Measurements from ENCODE around the gene MB.
"Not testable (repeated sequence)": the region's sequence is repeated elsewhere in the genome, so short reads cannot be mapped to it uniquely, and the experiment has no call there.

Gene MB

DNA sequence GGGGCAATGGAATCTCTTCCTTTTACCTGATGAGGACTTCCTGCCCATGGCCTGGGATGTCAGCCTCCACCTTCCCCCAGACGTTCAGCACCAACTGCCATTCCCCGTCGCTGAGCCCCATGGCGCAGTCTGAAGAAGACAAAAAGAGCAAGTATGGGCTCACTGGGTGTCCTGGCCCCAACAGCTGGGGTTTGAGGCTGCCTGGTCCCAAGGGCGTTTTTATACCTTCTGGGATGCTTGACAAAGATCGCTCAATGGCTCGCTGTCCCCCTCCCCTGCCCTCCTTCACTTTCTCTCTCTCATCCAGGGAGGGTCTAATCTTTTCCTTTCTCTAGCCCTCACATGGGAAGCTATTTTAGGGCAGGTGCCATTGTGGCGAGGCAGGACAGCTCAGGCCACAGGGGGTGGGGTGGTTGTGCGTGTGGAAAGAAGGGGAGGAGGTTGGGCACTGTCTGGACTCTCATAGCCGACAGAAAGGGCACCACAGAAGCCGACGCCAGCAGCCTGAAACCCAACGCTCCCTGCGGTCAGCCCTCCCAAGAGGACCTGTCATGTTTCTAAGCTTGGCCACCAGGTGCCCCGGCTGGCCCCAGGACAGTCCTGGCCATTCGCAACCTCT lies at the start of gene MB:
MB (minus strand) TSS at position 193 of the 619 bp plus-strand sequence; CDS start at position 121, 72 bp downstream.
- DNase-seq (ENCODE audit: low read depth, low spot score), result no peak

DNA sequence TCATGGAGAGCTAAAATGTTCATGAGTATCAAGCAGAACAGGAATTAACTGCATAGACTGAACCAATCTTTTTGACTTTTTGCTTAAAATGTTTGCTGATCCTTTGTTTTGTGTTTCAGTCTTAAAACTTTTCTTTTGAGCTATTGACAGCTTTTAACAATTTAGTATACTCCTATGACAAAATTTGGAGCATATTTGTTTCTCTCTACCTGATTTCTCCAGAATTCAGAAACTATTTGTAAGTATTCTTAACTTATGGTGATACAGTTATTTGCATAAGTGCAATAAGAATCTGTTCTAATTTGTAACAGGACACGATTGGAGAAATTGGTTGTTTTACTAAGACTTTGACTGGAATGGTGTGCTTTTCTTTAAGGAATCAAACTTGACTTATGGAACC lies 49.6 kb upstream of the MB start:
- DNase-seq (ENCODE audit: low read depth, low spot score), result not testable (repeated sequence)

DNA sequence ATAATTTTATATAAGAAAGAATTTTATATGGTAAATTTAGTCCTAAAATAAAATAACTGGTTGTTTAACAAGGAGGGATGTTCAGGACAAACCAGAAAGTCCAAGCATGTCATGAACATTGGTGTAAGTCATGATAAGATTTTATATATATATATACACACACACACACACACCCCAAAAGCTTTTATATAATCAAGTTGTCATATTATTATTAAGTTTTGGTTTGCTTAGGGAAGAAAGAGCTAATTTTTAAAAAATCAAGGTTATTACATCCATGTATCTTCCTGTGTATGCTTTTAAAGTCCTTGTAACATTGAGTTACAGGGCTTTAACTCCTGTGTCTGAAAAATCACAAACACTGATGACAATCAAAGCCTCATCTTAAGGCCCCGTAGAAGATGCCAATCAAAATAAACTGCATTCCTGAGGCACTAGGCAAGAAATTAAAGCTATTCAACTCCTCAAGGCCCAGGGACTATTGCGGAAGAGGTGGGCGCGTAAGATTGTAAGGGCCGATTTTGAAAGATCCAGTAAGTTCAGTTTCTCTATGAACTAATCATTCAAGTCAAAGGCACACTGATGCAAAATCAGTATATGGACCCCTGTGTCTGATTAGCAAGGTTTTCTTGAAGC lies 47.9 kb upstream of the MB start:
- no peak for DNase-seq (ENCODE audit: low read depth, low spot score)

- DNase-seq (ENCODE audit: low read depth, low spot score), result no peak
Measured at GRCh38 chr22:35663371-35663770, 46.2 kb upstream of the MB start.

DNA sequence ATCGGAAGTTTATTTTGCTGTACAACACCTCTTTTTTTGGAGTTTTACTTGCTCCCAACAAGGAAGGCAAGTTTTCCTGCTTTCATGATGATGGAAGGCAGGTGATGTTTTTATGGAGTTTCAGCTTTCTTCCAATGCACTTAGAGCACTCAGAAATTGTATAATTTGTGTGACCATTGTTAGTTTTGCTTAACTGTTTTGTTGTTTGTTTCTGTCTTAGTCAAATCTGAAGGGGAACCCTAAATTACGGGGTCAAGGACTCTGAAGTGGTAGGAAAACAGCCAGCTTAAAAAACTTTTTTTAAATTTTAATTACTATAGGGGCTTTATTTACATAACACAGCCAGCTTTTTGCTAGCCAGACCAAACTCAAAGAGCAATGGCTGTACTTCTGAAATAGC lies 45.8 kb upstream of the MB start:
- no peak for DNase-seq (ENCODE audit: low read depth, low spot score)

DNA sequence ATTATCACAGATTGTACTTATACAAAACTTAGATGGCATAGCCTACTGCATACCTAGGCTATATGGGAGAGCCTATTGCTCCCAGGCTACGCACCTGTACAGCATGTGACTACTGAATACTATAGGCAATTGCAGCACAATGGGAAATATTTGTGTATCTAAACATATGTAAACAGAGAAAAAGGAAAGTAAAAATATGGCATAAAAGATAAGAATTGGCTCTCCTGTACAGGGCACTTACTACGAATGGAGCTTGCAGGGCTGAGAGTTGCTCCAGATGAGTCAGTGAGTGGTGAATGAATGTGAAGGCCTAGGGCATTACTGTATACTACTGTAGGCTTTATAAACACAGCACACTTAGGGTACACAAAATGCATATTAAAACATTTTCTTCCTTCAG lies 44.3 kb upstream of the MB start:
- no peak for DNase-seq (ENCODE audit: low read depth, low spot score)

DNA sequence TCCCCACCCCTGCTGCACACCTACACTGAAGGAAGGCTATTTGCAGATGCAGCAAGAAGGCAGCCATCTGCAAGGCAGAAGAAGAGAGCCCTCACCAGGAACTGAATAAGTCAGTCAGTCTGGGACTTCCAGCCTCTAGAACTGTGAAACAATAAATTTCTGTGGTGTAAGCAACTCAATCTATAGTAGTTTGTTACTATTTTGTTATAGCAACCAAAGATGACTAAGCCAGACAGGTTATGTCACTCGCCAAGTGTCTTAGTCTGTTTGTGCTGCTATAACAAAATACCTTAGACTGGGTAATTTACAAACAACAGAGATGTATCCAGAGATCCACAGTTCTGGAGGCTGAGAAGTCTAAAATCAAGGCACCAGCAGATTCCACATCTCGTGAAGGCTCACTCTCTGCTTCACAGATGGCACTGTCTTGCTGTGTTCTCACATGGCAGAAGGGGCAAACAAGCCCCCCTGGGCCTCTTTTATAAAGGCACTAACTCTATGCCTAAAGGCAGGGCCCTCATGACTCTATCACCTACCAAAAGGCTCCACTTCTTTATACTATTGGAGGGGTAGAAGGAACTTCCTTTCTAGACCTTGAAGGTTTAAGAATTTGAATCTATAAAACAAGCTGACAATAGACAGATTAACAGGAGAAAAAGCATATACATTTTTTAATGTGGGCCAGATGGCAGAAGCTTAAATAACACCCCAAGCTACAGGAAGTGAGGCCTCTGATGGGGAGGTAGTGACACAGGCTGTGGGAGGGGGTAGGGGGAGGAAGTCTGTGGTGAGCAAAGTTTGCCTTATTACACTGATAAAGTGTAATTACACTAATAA lies 43.4 kb upstream of the MB start:
- no peak for DNase-seq (ENCODE audit: low read depth, low spot score)

GRCh38 chr22:35657571-35658312 lies 40.6 kb upstream of the MB start:
- DNase-seq (ENCODE audit: low read depth, low spot score), result no peak

DNA sequence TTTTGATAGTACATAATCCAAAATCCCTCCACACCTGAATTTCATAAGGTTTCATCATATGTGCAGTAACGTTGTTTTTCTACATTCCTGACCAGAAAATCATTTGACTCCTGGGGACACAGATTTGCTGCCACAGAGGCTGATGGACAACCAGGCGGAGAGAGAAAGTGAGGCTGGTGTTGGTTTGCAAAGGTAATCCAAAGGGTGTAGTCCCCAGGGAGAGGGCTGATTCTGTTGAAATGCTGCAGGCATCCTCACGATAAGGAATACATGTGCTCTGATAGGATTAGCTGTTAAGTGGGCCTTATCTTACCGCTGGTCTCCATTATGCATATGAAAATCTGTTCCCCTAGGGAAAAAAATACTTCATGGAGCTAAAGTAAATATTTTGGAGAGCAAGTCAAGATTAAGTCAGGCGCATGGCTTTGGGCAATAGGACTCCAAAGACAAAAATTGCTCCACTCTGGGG lies 39.2 kb upstream of the MB start:
- DNase-seq (ENCODE audit: low read depth, low spot score), result no peak

- DNase-seq (ENCODE audit: low read depth, low spot score), result no peak
Measured at GRCh38 chr22:35653824-35654223, 36.7 kb upstream of the MB start.

DNA sequence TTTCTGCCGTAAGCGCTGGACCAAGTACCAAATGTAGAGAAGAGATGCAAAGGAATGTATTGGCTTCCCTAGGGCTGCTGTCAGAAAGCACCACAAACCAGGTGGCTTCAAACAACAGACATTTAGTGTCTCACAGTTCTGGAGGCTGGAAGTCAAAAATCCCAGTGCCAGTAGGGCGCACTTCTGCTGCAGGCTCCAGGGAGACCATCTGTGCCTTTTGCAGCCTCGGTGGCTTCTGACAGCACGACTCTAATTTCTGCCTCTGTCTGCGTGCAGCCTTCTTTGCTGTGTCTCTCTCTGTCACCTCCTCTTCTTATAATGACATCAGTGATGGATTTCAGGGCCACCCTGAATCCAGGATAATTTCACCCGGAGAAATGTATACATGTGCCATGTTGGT lies 34.0 kb upstream of the MB start:
- no peak for DNase-seq (ENCODE audit: low read depth, low spot score)

DNA sequence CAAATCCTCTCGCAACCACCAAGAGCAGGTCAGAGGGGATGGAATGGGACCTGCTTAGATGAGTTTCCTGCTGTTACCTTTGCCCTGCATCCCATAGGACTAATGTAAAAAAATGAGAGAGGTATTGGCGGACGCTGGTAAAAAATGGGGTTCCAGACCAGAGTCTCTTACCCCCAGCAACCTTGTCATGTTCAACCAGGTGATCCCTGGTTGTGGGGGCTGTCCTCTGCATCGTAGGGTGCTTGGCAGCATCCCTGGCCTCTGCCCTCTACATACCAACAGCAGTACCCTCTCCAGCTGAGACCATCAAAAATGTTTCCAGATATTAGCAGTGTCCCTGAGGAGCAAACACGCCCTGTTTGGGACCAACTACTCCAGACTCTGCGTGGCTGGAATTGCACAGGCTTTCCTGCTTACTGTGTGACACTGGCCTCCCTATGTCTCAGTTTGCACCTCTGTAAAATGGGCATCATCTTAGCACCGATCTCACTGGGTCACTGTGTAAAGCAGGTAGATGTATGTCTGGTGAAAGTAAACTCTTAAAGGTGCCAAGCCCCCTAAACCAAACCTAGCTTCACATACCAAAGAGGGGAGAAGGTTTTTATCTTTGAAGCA lies 32.6 kb upstream of the MB start:
- no peak for DNase-seq (ENCODE audit: low read depth, low spot score)

- DNase-seq (ENCODE audit: low read depth, low spot score), result no peak
Measured at GRCh38 chr22:35649026-35649553, 32.0 kb upstream of the MB start.

GRCh38 chr22:35648066-35649025 lies 31.2 kb upstream of the MB start, which contains the start of gene APOL6:
Gene APOL6, plus strand, starts transcription at chr22:35648446. Its CDS starts 7,980 bp downstream, at chr22:35656426.
- peak; percentile 39 for DNase-seq (ENCODE audit: low read depth, low spot score)

DNA sequence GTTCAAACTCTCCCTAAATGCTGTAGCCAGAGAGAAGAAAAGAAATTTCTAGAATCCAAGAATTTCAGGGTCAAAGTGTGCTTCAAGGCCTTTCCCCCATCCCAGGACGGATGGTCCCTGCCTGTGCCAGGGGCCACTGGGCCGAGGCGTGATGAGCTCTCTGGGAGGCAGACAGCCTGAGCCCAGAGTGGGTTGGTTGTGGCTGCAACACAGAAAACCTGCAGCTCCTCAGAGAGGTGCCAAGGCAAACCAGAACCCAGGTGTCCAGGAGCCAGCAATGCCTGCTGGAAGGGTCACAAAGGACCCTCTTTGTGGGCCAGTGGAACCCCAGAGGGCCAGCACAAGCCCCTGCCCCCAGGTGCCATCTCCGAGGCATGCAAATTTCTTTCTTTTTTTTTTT lies 28.5 kb upstream of the MB start:
- no peak for DNase-seq (ENCODE audit: low read depth, low spot score)

- no peak for DNase-seq (ENCODE audit: low read depth, low spot score)
Measured at GRCh38 chr22:35643991-35644390, 26.9 kb upstream of the MB start.

GRCh38 chr22:35642305-35642741 lies 25.2 kb upstream of the MB start:
- DNase-seq (ENCODE audit: low read depth, low spot score), result no peak

- DNase-seq (ENCODE audit: low read depth, low spot score), result no peak
Measured at GRCh38 chr22:35641494-35642120, 24.5 kb upstream of the MB start.

GRCh38 chr22:35638410-35638809 lies 21.3 kb upstream of the MB start:
- DNase-seq (ENCODE audit: low read depth, low spot score), result no peak
